ENCODE measurements around the gene FAM217B. TPM values are rescaled to one million over a fixed set of nuclear protein-coding genes. Genes with fewer than 3 reads are reported as not detected.

Gene FAM217B
- total and polyA plus RNA-seq, 2 donors (not counting 3 experiments of a cell fraction or from before 2014, with no cell fraction given): 2.7 to 8.2 TPM

DNA sequence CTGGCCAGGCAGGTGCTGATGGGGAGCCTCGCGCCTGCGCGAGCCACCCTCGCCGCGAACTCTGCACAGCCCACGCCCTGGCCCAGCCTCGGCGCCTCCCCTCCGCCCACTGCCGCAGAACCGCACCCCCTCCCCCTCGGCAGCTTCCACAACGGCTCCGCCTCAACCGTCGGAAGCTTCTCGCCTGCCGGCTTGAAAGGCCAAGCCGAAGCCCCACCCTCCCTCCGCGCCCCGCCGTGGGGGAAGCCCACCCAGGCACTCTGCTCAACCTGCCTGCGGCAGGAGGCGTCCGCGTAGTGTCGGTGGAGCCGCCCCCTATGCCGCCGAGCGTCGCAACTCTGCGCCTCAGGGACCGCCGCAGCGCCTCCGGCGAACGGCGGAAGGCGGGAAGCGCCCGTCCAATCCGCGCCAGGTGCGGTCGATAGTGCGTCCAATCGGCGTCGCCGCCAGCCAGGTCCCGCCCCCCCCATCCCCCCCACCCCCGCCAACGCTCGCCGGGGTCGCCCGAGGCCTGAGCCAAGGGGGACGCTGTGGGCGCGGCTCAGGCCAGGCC lies 6.8 kb upstream of the FAM217B start, which contains the start of gene SYCP2:
SYCP2 (minus strand) TSS at position 342 of the 553 bp plus-strand sequence. CDS start 11,224 bp downstream, outside the sequence.
- Histone ChIP-seq H3K27ac (ENCODE audit: insufficient read depth, low read depth, low read length) (no peak within 1 kb of the TSS), H3K4me2 (ENCODE audit: insufficient read depth, low read length) (peak within 1 kb of the TSS; percentile 83), H2AFZ (ENCODE audit: low read depth, low read length) (peak within 1 kb of the TSS; percentile 90), H3K9me3 (replicated peaks; ENCODE audit: control insufficient read depth, insufficient read depth, low read length) (no peaks in the 10 kb centered on the region), H3K9me1 (replicated peaks; ENCODE audit: control insufficient read depth, extremely low read depth, insufficient read depth, low read length) (no peaks in the 10 kb centered on the region), H3K4me1 (ENCODE audit: control insufficient read depth, extremely low read depth, insufficient read depth, low read length) (peaks cover 3% of the 10 kb centered on the region), H3K9ac (replicated peaks; ENCODE audit: extremely low read depth, insufficient read depth, low read length) (no peak within 1 kb of the TSS), H3K27me3 (ENCODE audit: control insufficient read depth in 2 of 2, insufficient read depth in 2 of 2, low read length in 2 of 2) (peaks cover 2 to 3% of the 10 kb centered on the region in 2 experiments), H4K20me1 (replicated peaks; ENCODE audit: control insufficient read depth, extremely low read depth, insufficient read depth, low read length) (no peaks in the 10 kb centered on the region), H3K4me3 (replicated peaks in 1 of 3; ENCODE audit: insufficient read depth in 1 of 3, low read depth in 1 of 3, low read length in 3 of 3) (peak within 1 kb of the TSS in 2 of 3 experiments; percentile 43 to 55), H3K36me3 (ENCODE audit: control insufficient read depth in 2 of 2, extremely low read depth in 1 of 2, insufficient read depth in 2 of 2, low read length in 2 of 2) (no peaks in the 10 kb centered on the region), H3K79me2 (ENCODE audit: control insufficient read depth, insufficient read depth, low read length) (no peaks in the 10 kb centered on the region)
- dilution Hi-C loops (cut with MboI; ENCODE audit: extremely low pct_ligation_motif_present, low sequenced_read_pairs) (no loop called here), intact Hi-C loops (cut with micrococcal nuclease) (no loop called here)
- DNase-seq (ENCODE audit: low read depth, low spot score): no peak
- no peak for TF ChIP-seq POLR2AphosphoS5 (IDR thresholded peaks at IDR 0.05; ENCODE audit: insufficient read depth, low read depth, low read length)
- TF ChIP-seq, protein P1, sequence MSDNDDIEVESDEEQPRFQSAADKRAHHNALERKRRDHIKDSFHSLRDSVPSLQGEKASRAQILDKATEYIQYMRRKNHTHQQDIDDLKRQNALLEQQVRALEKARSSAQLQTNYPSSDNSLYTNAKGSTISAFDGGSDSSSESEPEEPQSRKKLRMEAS (IDR thresholded peaks at IDR 0.05; ENCODE audit: insufficient read depth, insufficient read length): no peak
- no peak for TF ChIP-seq MYC (IDR thresholded peaks at IDR 0.05; ENCODE audit: low read depth, low read length)
- no peak for TF ChIP-seq FOS (IDR thresholded peaks at IDR 0.05; ENCODE audit: borderline replicate concordance, insufficient read depth, low read length)
- TF ChIP-seq POLR2A (IDR thresholded peaks at IDR 0.05; ENCODE audit: low read depth, low read length): no peak
- no peak for TF ChIP-seq JUN (IDR thresholded peaks at IDR 0.05; ENCODE audit: borderline replicate concordance, insufficient read depth, insufficient read length, low read depth)
- TF ChIP-seq, protein P2, sequence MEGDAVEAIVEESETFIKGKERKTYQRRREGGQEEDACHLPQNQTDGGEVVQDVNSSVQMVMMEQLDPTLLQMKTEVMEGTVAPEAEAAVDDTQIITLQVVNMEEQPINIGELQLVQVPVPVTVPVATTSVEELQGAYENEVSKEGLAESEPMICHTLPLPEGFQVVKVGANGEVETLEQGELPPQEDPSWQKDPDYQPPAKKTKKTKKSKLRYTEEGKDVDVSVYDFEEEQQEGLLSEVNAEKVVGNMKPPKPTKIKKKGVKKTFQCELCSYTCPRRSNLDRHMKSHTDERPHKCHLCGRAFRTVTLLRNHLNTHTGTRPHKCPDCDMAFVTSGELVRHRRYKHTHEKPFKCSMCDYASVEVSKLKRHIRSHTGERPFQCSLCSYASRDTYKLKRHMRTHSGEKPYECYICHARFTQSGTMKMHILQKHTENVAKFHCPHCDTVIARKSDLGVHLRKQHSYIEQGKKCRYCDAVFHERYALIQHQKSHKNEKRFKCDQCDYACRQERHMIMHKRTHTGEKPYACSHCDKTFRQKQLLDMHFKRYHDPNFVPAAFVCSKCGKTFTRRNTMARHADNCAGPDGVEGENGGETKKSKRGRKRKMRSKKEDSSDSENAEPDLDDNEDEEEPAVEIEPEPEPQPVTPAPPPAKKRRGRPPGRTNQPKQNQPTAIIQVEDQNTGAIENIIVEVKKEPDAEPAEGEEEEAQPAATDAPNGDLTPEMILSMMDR (IDR thresholded peaks at IDR 0.05; ENCODE audit: extremely low read depth in 1 of 2, insufficient read depth in 1 of 2, low read depth in 1 of 2, low read length in 2 of 2): no peak
- no peak for TF ChIP-seq EZH2 (IDR thresholded peaks at IDR 0.05; ENCODE audit: borderline replicate concordance, low read depth, low read length, severe bottlenecking)
- TF ChIP-seq GATA2 (IDR thresholded peaks at IDR 0.05; ENCODE audit: insufficient read depth, insufficient read length, low read depth, low read length): no peak
- ChIA-PET POLR2A (no interaction called here), CTCF (interaction anchor here (1.1 to 2.6 kb wide), 7 partner anchors 10 to 59 kb away, joined by 3 to 28 read pairs (median 7); no protein-coding TSS in a partner anchor)
- no peak for FAIRE-seq
- BruUV-seq (replicated peaks): no TSS peak

All from endothelial cell of umbilical vein (primary cell).